Aortic smooth muscle cell (primary cell): ENCODE results near the gene SAPCD1. TPM values are rescaled to one million over a fixed set of nuclear protein-coding genes. Genes with fewer than 3 reads are reported as not detected.

ENCODE experiments used
- total RNA-seq: library from RNA; depleted of rRNA; stranded (reverse); fragments of >200 nt; gene quantifications from 2 replicates; pipeline ENCODE4 v1.2.3, GENCODE V29; 2014

Gene SAPCD1
- total RNA-seq, result 1.8 and 1.9 TPM in 2 replicates

GRCh38 chr6:31762356-31762755 is at the start of gene SAPCD1:
Gene SAPCD1, plus strand, starts transcription at chr6:31762656. Its CDS starts 399 bp downstream, at chr6:31763055.

GRCh38 chr6:31715022-31715958 is 47.2 kb upstream of the SAPCD1 start, which contains the start of gene LY6G6D:
Gene LY6G6D, plus strand, starts transcription at chr6:31715348. Its CDS starts 8 bp downstream, at chr6:31715356.

GRCh38 chr6:31721351-31722020 is 41.0 kb upstream of the SAPCD1 start, which contains the start of gene LY6G6C:
Gene LY6G6C, minus strand, starts transcription at chr6:31721746. Its CDS starts 67 bp downstream, at chr6:31721679.

GRCh38 chr6:31723245-31723979 is 39.0 kb upstream of the SAPCD1 start, which contains the start of gene MPIG6B:
Gene MPIG6B, plus strand, starts transcription at chr6:31723373. Its CDS starts 11 bp downstream, at chr6:31723384.

GRCh38 chr6:31728767-31729514 is 33.5 kb upstream of the SAPCD1 start, which contains the start of gene DDAH2:
Gene DDAH2, minus strand, starts transcription at chr6:31729299. Its CDS starts 138 bp downstream, at chr6:31729161.

GRCh38 chr6:31736021-31736767 is 26.3 kb upstream of the SAPCD1 start, which contains the start of gene CLIC1:
Gene CLIC1, minus strand, starts transcription at chr6:31736530. Its CDS starts 230 bp downstream, at chr6:31736300.

GRCh38 chr6:31739639-31740396 is 22.6 kb upstream of the SAPCD1 start, which contains the start of gene MSH5:
Gene MSH5, plus strand, starts transcription at chr6:31740005. Its CDS starts 462 bp downstream, at chr6:31740467.

GRCh38 chr6:31776989-31777666 is 14.7 kb downstream of the SAPCD1 start, which contains the start of gene VWA7:
Gene VWA7, minus strand, starts transcription at chr6:31777328. Its CDS starts 549 bp downstream, at chr6:31776779.

GRCh38 chr6:31795616-31796298 is 33.3 kb downstream of the SAPCD1 start, which contains the start of gene VARS1:
Gene VARS1, minus strand, starts transcription at chr6:31795752. Its CDS starts 535 bp downstream, at chr6:31795217.

GRCh38 chr6:31806470-31807272 is 44.2 kb downstream of the SAPCD1 start, which contains the start of gene LSM2:
Gene LSM2, minus strand, starts transcription at chr6:31806966. Its CDS starts 209 bp downstream, at chr6:31806757.

Other genes starting within 250 kb of the SAPCD1 start
- not detected in 2 replicates for gene MCCD1, start 233.7 kb upstream of the SAPCD1 start, total RNA-seq
- gene DDX39B, start 220.7 kb upstream of the SAPCD1 start, total RNA-seq, result 366 and 394 TPM in 2 replicates
- 3.3 and 4.0 TPM in 2 replicates for gene ATP6V1G2, start 216.0 kb upstream of the SAPCD1 start, total RNA-seq
- gene NFKBIL1, start 215.0 kb upstream of the SAPCD1 start, total RNA-seq, result 22.6 and 22.9 TPM in 2 replicates
- gene LTA, start 190.4 kb upstream of the SAPCD1 start, total RNA-seq, result not detected in 2 replicates
- gene TNF, start 187.1 kb upstream of the SAPCD1 start, total RNA-seq, result not detected in 2 replicates
- gene LTB, start 180.2 kb upstream of the SAPCD1 start, total RNA-seq, result not detected in 2 replicates
- gene LST1, start 176.4 kb upstream of the SAPCD1 start, total RNA-seq, result not detected in 2 replicates
- gene NCR3, start 169.7 kb upstream of the SAPCD1 start, total RNA-seq, result not detected in 2 replicates
- not detected in 2 replicates for gene AIF1, start 147.4 kb upstream of the SAPCD1 start, total RNA-seq
- gene PRRC2A, start 141.9 kb upstream of the SAPCD1 start, total RNA-seq, result 31.6 and 39.6 TPM in 2 replicates
- 107 and 122 TPM in 2 replicates for gene BAG6, start 110.0 kb upstream of the SAPCD1 start, total RNA-seq
- 1.5 and 1.8 TPM in 2 replicates for gene APOM, start 106.8 kb upstream of the SAPCD1 start, total RNA-seq
- gene C6orf47, start 101.9 kb upstream of the SAPCD1 start, total RNA-seq, result 22.2 and 26.7 TPM in 2 replicates
- 14.3 and 15.4 TPM in 2 replicates for gene GPANK1, start 97.7 kb upstream of the SAPCD1 start, total RNA-seq
- 80.7 and 85.0 TPM in 2 replicates for gene CSNK2B, start 96.6 kb upstream of the SAPCD1 start, total RNA-seq
- 2.0 and 3.2 TPM in 2 replicates for gene LY6G5B, start 92.7 kb upstream of the SAPCD1 start, total RNA-seq
- 0.40 and 0.75 TPM in 2 replicates for gene LY6G5C, start 81.6 kb upstream of the SAPCD1 start, total RNA-seq
- 51.5 and 62.8 TPM in 2 replicates for gene ABHD16A, start 59.3 kb upstream of the SAPCD1 start, total RNA-seq
- gene LY6G6F, start 55.8 kb upstream of the SAPCD1 start, total RNA-seq, result not detected in 2 replicates
- not detected in 2 replicates for gene LY6G6D, start 47.3 kb upstream of the SAPCD1 start, total RNA-seq
- not detected in 2 replicates for gene LY6G6C, start 40.9 kb upstream of the SAPCD1 start, total RNA-seq
- gene MPIG6B, start 39.3 kb upstream of the SAPCD1 start, total RNA-seq, result not detected in 2 replicates
- 112 and 142 TPM in 2 replicates for gene DDAH2, start 33.4 kb upstream of the SAPCD1 start, total RNA-seq
- gene CLIC1, start 26.1 kb upstream of the SAPCD1 start, total RNA-seq, result 784 and 832 TPM in 2 replicates
- gene MSH5, start 22.7 kb upstream of the SAPCD1 start, total RNA-seq, result 5.3 and 5.4 TPM in 2 replicates
- gene VWA7, start 14.7 kb downstream of the SAPCD1 start, total RNA-seq, result 0.13 and 0.19 TPM in 2 replicates
- gene VARS1, start 33.1 kb downstream of the SAPCD1 start, total RNA-seq, result 37.6 and 48.4 TPM in 2 replicates
- 17.9 and 25.9 TPM in 2 replicates for gene LSM2, start 44.3 kb downstream of the SAPCD1 start, total RNA-seq
- 1.5 and 1.6 TPM in 2 replicates for gene HSPA1L, start 52.6 kb downstream of the SAPCD1 start, total RNA-seq
- 97.9 and 108 TPM in 2 replicates for gene HSPA1A, start 52.9 kb downstream of the SAPCD1 start, total RNA-seq
- 158 and 185 TPM in 2 replicates for gene HSPA1B, start 65.1 kb downstream of the SAPCD1 start, total RNA-seq
- 60.4 and 69.0 TPM in 2 replicates for gene NEU1, start 100.2 kb downstream of the SAPCD1 start, total RNA-seq
- gene SLC44A4, start 116.3 kb downstream of the SAPCD1 start, total RNA-seq, result 0.13 and 0.44 TPM in 2 replicates
- gene EHMT2, start 135.0 kb downstream of the SAPCD1 start, total RNA-seq, result 42.3 and 49.1 TPM in 2 replicates
- gene ZBTB12, start 139.4 kb downstream of the SAPCD1 start, total RNA-seq, result 3.3 and 3.7 TPM in 2 replicates
- gene C2, start 165.1 kb downstream of the SAPCD1 start, total RNA-seq, result 2.8 and 4.3 TPM in 2 replicates
- 20.3 and 31.2 TPM in 2 replicates for gene CFB, start 183.4 kb downstream of the SAPCD1 start, total RNA-seq
- gene NELFE, start 196.3 kb downstream of the SAPCD1 start, total RNA-seq, result 107 and 119 TPM in 2 replicates
- 41.2 and 58.4 TPM in 2 replicates for gene SKIC2, start 196.5 kb downstream of the SAPCD1 start, total RNA-seq
- gene DXO, start 209.5 kb downstream of the SAPCD1 start, total RNA-seq, result 9.8 and 10.2 TPM in 2 replicates
- 5.7 and 5.8 TPM in 2 replicates for gene C4A, start 219.4 kb downstream of the SAPCD1 start, total RNA-seq